COLO668 (cell line): ENCODE measurements around the gene ARHGAP9.
"Not testable (repeated sequence)": the region's sequence is repeated elsewhere in the genome, so short reads cannot be mapped to it uniquely, and the experiment has no call there.

Experiments used
- DNase-seq: peaks from one replicate; lab custom pipeline; 2025; ENCODE audit not compliant: unreplicated experiment; lab: John Stamatoyannopoulos, UW

Gene ARHGAP9

DNA sequence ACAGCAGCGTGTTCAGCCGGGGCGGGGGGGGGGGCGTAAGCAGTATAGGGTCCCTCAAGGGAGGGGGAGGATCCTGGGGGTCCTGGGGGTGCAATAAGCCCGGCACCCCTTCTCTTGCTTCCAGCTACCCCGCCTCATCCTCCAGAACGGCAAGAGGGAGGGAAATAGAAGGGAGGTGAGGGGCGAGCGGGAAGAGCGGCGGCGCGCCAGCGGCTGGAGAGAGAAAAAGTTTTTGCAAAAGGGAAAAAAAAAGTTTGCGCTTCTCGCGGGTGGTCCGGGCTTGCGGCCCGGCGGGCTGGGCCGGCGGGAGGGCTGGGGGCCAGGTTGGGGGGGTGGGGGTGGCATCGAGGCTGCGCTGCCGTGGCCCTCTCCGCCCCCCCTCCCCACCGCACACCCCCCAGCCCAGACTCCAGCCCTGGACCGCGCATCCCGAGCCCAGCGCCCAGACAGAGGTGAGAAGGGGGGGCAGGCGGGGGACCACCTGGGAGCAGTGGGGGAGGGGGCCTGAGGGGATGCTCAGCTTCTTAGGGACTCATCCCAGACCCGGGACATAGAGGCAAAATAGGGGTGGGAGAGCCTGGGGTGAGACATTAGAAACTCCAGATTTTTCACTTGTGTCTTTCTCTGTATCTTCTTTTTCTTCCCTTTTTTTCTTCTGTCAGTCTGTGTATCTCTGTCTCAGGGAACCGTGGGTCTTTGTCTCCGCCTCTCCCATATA is 19.8 kb downstream of the ARHGAP9 start, which contains the start of gene GLI1:
Gene GLI1, plus strand, starts transcription at position 36 of the 718 bp plus-strand sequence. CDS start 3,907 bp downstream, outside the sequence.
- DNase-seq, result peak; percentile 35

DNA sequence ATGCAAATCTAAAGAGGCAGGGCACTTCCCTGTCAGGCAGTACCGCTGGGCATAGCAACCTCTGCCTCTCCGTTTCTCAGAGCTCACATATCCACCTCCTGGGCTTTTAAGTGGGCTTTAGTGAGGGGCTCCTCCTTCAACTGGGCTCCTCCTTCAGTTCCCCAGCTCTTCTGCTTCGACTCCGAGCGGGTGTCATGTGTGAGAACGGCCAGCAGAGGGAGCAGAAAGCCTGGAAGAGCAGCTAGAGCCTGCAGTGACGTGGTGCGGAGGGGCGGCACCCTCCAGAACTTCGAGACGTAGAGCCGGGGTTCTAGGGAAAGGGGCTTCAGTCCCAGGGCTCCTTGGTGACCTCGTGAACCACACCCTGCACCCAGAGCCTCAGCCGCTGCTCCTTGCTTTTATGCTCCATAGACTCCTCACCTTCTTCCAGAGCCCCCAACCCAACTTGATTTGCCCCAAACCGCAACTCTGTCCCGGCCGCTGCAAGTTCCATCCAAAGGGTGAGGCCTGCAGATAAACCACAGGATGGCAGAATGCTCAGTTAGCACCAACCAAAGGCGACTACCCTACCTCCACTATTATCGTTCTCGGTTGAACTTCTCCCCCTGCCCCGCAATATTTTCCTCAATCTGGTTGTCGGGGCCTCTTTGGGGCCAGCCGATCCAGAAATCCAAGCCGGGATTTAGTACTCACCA is 20.5 kb downstream of the ARHGAP9 start:
- DNase-seq, result peak; percentile 87

DNA sequence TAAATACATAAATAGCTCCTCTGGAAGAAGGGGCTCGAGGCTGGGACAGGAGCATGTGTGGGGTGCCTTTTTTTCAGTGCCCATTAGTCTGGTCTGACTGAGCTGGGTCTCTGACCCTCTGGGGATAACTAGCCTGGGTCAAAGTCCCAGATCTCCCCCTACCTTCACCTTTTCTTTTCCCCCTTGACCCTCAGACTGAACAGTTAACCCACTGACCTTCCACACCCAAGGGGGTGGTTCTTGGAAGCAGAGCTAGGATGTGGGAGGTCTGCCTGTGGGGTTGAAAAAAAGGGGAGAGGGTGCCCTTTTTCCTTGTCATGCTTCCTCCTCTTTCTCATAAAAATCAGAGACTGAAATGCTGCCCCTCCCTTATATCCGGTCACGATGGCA is 21.0 kb downstream of the ARHGAP9 start:
- no peak for DNase-seq

DNA sequence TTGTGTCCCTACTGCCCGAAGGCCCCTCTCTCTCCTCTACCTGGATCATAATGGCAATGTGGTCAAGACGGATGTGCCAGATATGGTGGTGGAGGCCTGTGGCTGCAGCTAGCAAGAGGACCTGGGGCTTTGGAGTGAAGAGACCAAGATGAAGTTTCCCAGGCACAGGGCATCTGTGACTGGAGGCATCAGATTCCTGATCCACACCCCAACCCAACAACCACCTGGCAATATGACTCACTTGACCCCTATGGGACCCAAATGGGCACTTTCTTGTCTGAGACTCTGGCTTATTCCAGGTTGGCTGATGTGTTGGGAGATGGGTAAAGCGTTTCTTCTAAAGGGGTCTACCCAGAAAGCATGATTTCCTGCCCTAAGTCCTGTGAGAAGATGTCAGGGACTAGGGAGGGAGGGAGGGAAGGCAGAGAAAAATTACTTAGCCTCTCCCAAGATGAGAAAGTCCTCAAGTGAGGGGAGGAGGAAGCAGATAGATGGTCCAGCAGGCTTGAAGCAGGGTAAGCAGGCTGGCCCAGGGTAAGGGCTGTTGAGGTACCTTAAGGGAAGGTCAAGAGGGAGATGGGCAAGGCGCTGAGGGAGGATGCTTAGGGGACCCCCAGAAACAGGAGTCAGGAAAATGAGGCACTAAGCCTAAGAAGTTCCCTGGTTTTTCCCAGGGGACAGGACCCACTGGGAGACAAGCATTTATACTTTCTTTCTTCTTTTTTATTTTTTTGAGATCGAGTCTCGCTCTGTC is 22.8 kb downstream of the ARHGAP9 start:
- DNase-seq, result no peak

DNA sequence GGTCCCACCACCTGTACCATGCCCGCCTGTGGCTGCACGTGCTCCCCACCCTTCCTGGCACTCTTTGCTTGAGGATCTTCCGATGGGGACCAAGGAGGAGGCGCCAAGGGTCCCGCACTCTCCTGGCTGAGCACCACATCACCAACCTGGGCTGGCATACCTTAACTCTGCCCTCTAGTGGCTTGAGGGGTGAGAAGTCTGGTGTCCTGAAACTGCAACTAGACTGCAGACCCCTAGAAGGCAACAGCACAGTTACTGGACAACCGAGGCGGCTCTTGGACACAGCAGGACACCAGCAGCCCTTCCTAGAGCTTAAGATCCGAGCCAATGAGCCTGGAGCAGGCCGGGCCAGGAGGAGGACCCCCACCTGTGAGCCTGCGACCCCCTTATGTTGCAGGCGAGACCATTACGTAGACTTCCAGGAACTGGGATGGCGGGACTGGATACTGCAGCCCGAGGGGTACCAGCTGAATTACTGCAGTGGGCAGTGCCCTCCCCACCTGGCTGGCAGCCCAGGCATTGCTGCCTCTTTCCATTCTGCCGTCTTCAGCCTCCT is 23.4 kb downstream of the ARHGAP9 start:
- peak; percentile 19 for DNase-seq

DNA sequence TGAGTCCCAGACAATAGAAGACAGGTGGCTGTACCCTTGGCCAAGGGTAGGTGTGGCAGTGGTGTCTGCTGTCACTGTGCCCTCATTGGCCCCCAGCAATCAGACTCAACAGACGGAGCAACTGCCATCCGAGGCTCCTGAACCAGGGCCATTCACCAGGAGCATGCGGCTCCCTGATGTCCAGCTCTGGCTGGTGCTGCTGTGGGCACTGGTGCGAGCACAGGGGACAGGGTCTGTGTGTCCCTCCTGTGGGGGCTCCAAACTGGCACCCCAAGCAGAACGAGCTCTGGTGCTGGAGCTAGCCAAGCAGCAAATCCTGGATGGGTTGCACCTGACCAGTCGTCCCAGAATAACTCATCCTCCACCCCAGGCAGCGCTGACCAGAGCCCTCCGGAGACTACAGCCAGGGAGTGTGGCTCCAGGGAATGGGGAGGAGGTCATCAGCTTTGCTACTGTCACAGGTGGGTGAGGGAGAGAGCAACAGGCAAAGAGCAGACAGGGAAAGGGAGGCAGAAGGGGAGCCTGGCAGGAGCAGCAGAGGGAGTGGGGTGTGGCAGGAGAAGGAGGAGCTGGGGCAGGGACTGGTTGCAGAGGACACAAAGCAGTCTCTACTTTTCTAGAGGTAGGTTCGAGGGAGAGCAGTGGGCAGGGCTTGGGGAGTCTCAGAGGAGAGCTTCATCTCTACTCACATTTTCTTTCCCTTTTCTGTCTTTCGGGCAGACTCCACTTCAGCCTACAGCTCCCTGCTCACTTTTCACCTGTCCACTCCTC is 24.1 kb downstream of the ARHGAP9 start:
- peak; percentile 64 for DNase-seq

DNA sequence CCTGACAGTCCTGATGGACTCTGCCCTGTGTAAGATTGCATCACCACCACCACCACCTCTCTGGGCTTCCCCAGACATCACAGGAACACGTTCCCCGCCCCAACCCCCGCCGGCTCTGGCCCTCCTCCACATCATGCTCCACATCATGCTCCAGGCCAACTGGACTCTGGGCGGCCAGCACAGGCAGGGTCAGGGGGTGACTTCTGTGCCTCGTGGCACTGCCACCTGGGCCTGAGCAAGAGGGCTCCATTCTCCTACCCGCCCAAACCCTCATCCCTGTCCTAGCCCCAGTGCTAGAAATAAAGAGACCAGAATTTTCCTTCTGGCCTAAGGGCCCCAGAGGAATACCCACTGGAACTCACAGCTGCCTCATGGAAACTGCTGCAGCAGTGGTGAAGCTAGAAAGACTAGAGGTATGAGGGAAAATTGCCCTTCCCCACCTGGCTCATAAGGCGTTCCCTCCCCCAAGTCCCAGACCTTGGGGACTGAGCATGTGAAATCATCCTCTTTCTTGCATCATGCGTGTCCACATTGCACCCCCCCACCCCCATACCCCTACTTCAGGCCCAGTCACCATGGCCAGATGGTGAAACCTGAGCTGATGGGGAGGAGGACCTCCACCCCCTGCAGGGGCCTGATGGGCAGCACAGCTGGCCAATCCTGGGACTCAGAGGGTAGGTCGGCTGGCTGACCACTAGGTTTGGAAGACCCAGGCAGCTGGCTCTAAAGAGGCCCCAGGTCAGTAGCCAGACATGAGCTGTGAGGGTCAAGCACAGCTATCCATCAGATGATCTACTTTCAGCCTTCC is 24.9 kb downstream of the ARHGAP9 start, which contains the start of gene INHBE:
Gene INHBE, plus strand, starts transcription at position 742 of the 808 bp plus-strand sequence. CDS start 230 bp downstream, outside the sequence.
- peak; percentile 68 for DNase-seq

DNA sequence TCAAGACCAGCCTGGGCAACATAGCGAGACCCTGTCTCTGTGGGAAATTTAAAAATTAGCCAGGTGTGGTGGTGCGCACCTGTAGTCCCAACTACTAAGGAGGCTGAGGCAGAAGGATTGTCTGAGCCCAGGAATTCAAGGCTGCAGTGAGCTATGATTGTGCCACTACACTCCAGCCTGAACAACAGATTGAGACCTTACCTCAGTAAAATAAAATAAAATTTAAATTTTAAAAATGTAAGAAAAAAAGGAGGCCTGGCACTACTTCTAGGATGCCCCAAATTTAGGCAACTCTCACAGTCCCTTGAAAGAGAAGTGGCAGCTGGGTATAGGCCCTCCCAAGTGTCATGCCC is 25.5 kb downstream of the ARHGAP9 start:
- no peak for DNase-seq

DNA sequence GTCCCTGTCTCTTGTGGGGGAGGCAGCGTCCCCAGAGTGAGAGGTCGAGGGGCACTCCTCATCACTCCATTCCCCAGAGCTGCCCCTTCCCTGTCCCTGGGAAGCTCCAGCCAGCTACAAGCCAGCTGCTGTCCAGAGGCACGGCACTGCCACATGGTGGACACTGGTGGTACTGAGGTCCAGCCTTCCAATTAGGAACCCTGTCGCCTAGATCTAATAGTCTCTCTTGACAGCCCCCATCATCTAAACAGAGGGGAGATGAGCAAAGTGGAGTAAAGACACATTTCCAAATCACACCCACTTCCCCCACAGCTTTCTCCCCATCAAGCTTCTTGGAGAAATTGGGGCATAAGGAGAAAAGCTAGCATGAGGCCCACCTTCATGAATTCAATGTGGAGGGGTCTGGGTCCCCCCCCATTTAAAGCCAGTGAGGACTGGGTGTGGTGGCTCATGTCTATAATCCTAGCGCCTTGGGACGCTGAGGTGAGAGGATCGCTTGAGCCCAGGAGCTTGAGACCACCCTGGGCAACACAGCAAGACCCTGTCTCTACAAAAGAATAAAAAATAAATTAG is 26.6 kb downstream of the ARHGAP9 start:
- DNase-seq, result peak; percentile 61

DNA sequence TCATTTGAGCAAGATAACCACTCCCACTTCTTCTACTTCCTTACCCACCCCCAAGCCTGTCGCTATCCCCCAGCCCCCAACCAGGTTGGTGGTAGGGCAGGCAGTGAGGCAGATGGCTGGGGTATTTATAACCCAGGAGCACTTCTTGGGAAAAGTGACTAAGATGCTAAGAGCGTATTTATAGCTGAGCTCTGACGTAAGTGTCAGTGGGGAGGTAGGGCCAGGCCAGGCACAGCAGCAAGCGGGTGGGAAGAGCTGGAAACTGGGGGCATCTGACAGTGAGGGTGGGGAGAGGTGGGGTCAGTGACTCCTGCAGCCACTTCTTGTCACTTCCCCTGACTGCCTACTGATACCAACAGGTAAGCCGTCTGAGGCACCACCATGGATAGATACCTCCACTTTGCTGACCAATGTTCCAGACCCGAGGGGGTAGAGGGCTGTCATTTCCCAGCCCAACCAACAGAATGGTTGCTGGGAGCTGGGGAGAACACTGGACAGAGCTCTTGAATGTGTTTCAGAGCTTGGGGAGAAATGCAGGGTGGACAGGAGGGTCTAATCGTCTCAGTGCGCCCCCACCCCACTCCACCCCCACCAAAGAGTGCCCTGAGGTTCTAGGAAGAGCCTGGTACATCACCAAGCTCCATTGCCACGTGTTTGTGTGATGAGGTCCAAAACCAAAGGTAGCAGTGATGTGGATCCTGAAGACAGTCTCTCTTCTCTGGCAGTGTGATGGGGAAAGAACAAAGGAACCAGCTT is 27.3 kb downstream of the ARHGAP9 start:
- DNase-seq, result no peak

DNA sequence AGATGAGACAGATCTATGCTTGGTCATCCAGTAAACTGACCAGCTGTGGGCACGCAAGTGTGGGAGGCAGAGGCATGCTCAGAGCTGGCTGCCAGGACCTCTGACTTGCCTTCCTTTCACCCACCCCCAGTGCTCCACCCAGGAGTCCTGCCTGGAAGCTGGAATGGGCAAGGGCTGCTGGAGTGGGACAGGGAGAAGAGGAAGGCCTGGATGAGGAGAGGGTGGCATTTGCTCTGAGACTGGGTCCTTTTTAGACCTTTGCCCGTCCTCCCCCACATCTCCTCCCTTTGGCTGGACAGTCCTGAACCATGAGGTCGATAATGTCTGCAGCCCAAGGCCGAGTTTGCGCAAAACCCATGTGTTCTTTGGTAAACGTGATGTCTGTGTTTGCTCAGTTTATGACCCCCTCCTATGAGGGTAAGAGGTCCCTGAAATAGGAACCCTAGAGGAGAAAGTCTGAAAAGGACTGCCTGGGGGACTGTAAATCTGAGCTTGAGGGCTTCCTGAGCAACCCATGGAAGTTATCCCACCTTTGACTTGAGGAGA is 28.4 kb downstream of the ARHGAP9 start:
- DNase-seq, result no peak

DNA sequence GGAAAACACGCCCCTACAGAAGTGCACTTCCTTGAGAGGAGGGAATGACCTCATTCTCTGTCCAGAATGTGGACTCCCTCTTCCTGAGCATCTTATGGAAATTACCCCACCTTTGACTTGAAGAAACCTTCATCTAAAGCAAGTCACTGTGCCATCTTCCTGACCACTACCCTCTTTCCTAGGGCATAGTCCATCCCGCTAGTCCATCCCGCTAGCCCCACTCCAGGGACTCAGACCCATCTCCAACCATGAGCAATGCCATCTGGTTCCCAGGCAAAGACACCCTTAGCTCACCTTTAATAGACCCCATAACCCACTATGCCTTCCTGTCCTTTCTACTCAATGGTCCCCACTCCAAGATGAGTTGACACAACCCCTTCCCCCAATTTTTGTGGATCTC is 29.6 kb downstream of the ARHGAP9 start:
- no peak for DNase-seq

DNA sequence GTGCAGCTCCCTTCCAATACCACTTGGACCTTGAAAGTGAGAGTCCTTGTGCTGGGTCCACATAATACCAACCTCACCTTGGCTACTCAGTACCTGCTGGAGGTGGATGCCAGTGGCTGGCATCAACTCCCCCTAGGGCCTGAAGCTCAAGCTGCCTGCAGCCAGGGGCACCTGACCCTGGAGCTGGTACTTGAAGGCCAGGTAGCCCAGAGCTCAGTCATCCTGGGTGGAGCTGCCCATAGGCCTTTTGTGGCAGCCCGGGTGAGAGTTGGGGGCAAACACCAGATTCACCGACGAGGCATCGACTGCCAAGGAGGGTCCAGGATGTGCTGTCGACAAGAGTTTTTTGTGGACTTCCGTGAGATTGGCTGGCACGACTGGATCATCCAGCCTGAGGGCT is 30.3 kb downstream of the ARHGAP9 start:
- DNase-seq, result no peak

DNA sequence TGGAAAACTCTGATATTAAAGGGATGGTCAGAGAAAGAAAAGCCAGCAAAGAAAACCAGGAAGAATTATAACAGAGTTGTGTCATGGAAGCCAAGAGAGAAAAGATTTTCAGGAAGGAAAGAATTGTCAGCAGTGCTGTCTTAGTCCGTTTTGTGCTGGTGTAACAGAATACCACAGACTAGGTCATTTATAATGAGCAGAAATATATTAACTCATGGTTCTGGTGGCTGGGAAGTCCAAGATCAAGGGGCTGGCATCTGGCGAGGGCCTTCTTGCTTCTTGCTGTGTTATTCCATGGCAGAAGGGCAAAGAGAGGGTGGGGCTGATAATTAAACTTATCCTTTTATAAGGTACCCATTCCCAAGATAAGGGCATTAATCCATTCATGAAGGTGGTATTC is 31.0 kb downstream of the ARHGAP9 start:
- no peak for DNase-seq

DNA sequence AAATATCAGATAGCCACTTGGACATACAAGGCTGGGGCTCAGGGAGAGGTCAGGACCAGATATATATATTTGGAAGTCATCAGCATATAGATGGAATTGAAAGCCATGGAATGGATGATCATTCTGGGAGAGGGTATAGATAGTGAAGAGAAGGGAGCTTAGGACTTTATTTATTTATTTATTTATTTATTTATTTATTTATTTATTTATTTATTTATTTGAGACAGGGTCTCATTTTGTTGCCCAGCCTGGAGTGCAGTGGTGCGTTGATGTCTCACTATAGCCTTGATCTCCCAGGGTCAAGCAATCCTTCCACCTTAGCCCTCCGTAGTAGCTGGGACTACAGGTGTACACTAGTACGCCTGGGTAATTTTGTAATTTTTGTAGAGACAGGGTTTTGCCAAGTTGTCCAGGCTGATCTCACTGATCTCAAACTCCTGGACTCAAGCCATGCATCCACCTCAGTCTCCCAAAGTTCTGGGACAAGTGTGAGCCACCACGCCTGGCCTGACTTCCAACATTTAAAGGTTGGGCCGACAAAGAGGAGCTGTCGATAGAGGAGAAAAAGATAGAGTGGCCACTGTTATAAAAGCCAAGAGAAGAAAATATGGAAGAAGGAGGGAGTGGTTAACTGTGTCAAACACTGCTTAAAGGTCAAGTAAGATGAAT is 33.2 kb downstream of the ARHGAP9 start:
- DNase-seq, result no peak

DNA sequence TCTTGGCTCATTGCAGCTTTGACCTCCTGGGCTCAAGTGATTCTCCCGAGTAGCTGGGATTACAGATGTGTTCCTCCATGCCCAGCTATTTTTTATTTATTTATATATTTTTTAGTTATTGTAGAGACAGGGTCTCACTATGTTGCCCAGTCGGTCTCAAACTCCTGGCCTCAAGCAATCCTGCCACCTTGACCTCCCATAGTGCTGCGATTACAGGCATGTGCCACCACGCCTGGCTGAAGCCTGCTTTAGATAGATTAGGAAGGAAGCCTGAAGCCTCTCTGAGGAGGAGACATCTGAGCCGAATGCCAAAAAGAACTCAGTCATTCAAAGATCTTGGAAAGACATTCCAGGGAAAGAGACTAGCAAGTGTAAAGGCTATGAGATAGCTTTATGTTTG is 34.9 kb downstream of the ARHGAP9 start:
- DNase-seq, result no peak

DNA sequence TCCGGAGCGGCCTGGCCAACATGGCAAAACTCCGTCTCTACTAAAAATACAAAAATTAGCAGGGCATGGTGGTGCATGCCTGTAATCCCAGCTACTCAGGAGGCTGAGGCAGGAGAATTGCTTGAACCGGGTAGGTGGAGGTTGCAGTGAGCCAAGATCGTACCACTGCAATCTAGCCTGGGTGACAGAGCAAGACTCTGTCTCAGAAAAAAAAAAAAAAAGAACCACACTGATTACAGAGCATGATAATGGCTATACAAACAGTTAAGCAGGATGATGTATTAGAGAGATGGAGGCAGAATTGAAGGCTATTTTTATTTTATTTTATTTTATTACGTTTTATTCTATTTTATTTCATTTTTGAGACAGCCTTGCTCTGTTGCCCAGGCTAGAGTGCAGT is 35.3 kb downstream of the ARHGAP9 start:
- DNase-seq, result not testable (repeated sequence)

DNA sequence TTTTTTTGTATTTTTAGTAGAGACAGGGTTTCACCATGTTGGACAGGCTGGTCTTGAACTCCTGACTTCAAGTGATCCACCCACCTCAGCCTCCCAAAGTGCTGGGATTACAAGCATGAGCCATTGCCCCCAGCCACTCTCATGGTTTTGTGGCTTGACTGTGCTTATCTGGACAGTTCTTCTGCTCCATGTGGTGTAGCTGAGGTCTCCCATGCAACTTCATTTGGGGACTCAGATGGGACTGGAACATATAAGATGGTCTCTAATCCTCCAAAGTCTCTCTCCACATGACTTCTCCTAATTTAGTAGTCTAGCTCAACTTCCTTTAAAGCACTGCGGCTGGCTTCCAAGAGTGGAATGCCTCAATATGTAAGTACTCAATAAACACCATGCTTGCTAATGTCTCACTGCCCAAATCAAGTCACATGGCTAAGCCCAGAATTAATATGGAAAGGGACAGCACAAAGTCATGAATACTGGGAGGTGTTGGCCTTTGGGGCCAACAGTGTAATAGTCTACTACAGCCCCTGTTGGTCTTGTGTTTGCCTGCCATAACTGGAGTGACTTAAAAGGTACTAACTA is 37.7 kb downstream of the ARHGAP9 start:
- DNase-seq, result no peak
